ENCODE data around the gene CAPN11.
"Not testable (repeated sequence)": the region's sequence is repeated elsewhere in the genome, so short reads cannot be mapped to it uniquely, and the experiment has no call there.

Gene CAPN11

DNA sequence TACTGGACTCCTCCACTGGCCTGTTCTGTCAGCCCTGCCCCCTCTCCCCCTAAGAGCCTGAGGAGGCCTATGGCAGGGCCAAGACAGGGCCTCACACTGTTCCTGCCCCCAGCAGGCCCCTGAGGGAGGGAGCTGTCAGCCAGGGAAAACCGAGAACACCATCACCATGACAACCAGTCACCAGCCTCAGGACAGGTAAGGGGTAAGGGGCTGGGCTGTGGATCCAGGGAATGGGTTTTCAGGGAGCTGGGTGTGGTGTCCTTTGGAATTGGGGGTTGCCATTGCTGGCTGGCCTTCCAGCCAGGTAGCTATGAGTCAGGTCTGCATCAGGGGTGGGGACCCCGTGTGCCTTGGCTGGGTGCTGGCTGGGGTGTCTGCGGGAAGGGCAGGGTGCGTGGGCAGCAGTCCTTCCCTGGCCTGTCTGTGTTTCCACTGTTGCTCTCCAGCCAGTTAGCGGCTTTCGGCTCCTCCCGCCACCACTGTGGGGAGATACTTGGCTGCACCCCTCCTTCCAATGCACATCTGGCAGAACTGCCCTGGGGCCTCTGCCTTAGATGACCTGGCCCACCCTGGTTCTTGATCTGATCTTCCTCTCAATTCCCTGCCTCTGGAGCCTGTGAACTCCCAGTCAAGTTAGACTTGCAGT, 68.7 kb downstream of the CAPN11 start:
- DNase-seq (ENCODE audit: low read depth, low spot score) = no peak

DNA sequence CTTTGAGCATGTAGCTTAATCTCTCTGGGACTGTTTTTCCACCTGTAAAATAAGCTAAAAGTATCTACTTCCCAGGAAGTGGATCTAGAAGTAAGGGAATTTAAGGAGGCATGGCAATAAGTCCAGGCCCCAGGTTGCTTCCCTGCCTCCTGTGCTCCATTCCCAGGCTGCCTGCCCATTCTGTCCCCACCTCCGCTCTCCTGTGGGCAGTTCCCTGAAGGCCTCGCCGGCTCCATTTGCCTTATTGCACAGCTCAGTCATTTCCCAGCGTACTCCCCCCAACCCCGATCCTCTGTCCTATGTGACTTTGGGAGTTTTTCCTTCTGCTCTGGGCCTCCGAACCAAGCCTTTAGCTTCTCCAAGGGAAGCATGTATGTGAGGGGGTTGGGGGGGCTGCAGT, 69.4 kb downstream of the CAPN11 start:
- no peak for DNase-seq (ENCODE audit: low read depth, low spot score)

DNA sequence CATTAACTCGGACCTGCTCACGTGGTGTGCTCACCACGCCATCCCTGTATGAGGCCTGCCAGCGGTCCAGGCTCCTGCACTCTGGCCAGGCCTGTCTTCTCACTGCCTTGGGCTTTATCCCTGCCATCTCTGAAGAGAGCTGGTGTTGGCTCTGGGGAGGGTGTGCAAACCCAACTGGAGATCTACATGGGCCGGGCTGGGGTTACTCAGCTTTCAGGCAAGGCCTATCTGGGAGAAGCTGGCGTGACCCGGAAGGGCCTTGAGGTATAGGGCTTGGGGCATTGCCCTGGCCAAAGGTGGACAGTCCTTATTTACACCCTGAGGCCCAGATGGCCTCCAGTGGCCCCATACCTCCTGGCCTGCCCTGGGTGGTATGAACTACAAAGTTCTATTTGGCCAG, 69.8 kb downstream of the CAPN11 start:
- DNase-seq (ENCODE audit: low read depth, low spot score) = no peak

DNA sequence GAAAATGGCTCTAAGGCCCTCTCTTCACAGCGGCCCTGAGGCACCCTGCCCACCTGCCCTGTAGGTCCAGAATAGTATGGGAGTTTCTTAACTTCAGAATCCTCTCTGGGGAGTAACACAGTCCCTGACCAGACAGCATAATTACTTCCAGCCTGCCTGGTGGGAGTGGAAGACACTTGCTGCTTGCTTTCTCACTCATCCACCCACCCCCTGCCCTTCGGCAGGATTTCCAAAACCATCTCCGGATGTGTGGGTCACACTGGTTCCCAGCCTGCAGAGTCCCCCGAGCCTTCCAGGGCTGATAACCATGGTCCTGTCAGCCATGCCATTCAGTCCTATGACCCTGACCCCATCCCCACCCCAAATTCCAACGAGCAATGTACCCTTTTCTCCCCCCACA, 70.2 kb downstream of the CAPN11 start:
- no peak for DNase-seq (ENCODE audit: low read depth, low spot score)

DNA sequence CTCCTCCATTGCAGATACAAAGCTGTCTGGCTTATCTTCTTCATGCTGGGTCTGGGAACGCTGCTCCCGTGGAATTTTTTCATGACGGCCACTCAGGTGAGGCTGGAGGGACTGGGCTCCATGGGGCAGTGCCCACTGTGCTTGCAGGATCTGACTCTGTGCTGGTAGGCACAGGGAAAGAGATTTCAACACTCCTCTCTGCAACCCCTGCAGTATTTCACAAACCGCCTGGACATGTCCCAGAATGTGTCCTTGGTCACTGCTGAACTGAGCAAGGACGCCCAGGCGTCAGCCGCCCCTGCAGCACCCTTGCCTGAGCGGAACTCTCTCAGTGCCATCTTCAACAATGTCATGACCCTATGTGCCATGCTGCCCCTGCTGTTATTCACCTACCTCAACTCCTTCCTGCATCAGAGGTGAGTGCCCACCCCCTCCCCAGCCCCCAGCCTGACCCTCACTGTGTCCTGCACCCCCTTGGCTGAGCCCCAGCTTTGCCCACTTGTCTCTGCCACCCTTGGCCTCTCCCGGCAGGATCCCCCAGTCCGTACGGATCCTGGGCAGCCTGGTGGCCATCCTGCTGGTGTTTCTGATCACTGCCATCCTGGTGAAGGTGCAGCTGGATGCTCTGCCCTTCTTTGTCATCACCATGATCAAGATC, 70.9 kb downstream of the CAPN11 start:
- DNase-seq (ENCODE audit: low read depth, low spot score) = no peak

DNA sequence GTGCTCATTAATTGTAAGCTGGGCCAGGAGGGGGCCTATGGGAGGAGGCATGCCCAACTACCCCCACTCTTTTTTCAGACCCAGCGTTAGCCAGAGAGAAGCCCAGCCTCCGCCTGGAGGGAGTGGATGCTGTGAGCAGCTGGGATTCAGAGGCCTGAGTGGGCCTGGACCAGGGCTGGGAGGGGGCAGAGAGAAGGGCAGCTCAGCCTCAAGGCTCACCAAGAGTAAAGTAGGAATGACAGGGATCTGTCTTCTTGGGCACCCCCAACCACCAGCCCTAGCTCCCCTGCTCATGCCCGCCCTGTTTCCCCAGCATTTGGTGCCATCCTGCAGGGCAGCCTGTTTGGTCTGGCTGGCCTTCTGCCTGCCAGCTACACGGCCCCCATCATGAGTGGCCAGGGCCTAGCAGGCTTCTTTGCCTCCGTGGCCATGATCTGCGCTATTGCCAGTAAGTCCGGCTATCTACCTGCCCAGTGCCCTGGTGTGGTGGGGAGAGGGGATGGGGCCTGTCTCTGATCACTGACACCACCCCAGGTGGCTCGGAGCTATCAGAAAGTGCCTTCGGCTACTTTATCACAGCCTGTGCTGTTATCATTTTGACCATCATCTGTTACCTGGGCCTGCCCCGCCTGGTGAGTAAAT, 71.5 kb downstream of the CAPN11 start:
- DNase-seq (ENCODE audit: low read depth, low spot score) = no peak

DNA sequence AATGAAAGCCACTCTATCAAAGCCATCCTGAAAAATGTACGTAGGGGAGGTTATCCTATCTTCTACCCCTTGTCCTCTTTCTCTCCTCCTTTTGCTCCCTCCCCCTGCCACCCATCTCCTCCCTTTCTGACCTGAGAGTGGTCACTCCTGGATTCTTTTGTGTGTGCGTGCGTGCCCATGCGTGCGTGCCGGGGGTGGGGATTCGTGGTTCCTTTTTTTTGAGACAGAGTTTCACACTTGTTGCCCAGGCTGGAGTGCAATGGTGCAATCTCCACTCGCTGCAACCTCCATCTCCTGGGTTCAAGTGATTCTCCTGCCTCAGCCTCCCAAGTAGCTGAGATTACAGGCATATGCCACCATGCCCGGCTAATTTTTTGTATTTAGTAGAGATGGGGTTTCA, 72.8 kb downstream of the CAPN11 start:
- not testable (repeated sequence) for DNase-seq (ENCODE audit: low read depth, low spot score)

DNA sequence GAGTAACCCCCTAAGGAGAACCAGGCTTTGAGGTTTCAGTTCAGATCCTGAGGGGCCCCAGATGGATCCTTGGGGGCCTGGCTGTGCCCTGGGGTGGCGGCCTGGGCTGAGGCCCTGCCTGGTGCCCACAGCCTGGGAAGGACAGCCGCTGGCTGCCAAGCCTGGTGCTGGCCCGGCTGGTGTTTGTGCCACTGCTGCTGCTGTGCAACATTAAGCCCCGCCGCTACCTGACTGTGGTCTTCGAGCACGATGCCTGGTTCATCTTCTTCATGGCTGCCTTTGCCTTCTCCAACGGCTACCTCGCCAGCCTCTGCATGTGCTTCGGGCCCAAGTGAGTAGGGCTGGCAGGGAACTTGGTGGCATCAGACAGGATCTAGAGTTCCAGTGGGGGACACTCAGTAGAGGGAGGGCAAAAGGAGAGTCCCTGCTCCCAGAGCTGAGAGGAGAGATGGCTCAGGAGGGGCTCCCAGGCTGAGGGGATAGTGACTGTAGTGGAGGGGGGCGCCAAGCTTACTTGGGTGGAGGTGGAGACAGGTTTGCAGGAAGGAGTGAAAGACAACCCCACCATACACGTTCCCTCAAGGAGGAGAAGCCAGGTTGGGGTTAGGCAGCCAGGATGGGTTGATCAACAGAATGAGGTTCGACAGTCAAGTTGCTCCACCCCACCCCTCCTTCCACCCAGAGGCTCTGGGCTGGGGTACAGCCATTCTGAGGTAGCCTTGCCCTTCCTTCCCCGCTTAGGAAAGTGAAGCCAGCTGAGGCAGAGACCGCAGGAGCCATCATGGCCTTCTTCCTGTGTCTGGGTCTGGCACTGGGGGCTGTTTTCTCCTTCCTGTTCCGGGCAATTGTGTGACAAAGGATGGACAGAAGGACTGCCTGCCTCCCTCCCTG, 74.3 kb downstream of the CAPN11 start:
- no peak for DNase-seq (ENCODE audit: low read depth, low spot score)

DNA sequence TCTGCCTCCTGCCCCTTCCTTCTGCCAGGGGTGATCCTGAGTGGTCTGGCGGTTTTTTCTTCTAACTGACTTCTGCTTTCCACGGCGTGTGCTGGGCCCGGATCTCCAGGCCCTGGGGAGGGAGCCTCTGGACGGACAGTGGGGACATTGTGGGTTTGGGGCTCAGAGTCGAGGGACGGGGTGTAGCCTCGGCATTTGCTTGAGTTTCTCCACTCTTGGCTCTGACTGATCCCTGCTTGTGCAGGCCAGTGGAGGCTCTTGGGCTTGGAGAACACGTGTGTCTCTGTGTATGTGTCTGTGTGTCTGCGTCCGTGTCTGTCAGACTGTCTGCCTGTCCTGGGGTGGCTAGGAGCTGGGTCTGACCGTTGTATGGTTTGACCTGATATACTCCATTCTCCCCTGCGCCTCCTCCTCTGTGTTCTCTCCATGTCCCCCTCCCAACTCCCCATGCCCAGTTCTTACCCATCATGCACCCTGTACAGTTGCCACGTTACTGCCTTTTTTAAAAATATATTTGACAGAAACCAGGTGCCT, 75.0 kb downstream of the CAPN11 start:
- no peak for DNase-seq (ENCODE audit: low read depth, low spot score)
